ENCODE results near the gene VAC14. TPM values are rescaled to one million over a fixed set of nuclear protein-coding genes. Genes with fewer than 3 reads are reported as not detected.

The VAC14 gene
- total RNA-seq, 1 experiment from 2014 or later, result 35.3 TPM

GRCh38 chr16:70659953-70660671 is 140.8 kb downstream of the VAC14 start:
- RAD21 ChIA-PET (ENCODE audit: low non-redundant PET in 1 of 2, low total read pairs in 2 of 2, uncharacterized antibody in 2 of 2, unreplicated experiment in 2 of 2), result no interaction called here
- H3K27me3 ChIP-seq (ENCODE audit: insufficient read depth, low read length), result no peaks in the 10 kb centered on the region
- TF ChIP-seq POLR2AphosphoS5 (IDR thresholded peaks at IDR 0.05; ENCODE audit: low read depth, low read length) (no peak), CBX3 (IDR thresholded peaks at IDR 0.05; ENCODE audit: low read depth) (no peak), POLR2A (IDR thresholded peaks at IDR 0.05; ENCODE audit: borderline replicate concordance, extremely low read depth, insufficient read depth, insufficient read length) (no peak), SP1 (IDR thresholded peaks at IDR 0.05; ENCODE audit: low read depth) (no peak), EZH2 (IDR thresholded peaks at IDR 0.05) (no peak), YY1 (IDR thresholded peaks at IDR 0.05; ENCODE audit: extremely low read depth, insufficient replicate concordance, low read depth, low read length) (no peak), SRF (IDR thresholded peaks at IDR 0.05; ENCODE audit: low read depth) (no peak), CEBPB (IDR thresholded peaks at IDR 0.05; ENCODE audit: low read depth) (no peak), SIN3A (IDR thresholded peaks at IDR 0.05; ENCODE audit: low read depth) (no peak), ZFX (IDR thresholded peaks at IDR 0.05) (no peak), EGR1 (IDR thresholded peaks at IDR 0.05; ENCODE audit: low read depth) (no peak)
- TF ChIP-seq, protein P1, sequence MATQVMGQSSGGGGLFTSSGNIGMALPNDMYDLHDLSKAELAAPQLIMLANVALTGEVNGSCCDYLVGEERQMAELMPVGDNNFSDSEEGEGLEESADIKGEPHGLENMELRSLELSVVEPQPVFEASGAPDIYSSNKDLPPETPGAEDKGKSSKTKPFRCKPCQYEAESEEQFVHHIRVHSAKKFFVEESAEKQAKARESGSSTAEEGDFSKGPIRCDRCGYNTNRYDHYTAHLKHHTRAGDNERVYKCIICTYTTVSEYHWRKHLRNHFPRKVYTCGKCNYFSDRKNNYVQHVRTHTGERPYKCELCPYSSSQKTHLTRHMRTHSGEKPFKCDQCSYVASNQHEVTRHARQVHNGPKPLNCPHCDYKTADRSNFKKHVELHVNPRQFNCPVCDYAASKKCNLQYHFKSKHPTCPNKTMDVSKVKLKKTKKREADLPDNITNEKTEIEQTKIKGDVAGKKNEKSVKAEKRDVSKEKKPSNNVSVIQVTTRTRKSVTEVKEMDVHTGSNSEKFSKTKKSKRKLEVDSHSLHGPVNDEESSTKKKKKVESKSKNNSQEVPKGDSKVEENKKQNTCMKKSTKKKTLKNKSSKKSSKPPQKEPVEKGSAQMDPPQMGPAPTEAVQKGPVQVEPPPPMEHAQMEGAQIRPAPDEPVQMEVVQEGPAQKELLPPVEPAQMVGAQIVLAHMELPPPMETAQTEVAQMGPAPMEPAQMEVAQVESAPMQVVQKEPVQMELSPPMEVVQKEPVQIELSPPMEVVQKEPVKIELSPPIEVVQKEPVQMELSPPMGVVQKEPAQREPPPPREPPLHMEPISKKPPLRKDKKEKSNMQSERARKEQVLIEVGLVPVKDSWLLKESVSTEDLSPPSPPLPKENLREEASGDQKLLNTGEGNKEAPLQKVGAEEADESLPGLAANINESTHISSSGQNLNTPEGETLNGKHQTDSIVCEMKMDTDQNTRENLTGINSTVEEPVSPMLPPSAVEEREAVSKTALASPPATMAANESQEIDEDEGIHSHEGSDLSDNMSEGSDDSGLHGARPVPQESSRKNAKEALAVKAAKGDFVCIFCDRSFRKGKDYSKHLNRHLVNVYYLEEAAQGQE (IDR thresholded peaks at IDR 0.05; ENCODE audit: low read depth), result no peak
- TF ChIP-seq, protein P2, sequence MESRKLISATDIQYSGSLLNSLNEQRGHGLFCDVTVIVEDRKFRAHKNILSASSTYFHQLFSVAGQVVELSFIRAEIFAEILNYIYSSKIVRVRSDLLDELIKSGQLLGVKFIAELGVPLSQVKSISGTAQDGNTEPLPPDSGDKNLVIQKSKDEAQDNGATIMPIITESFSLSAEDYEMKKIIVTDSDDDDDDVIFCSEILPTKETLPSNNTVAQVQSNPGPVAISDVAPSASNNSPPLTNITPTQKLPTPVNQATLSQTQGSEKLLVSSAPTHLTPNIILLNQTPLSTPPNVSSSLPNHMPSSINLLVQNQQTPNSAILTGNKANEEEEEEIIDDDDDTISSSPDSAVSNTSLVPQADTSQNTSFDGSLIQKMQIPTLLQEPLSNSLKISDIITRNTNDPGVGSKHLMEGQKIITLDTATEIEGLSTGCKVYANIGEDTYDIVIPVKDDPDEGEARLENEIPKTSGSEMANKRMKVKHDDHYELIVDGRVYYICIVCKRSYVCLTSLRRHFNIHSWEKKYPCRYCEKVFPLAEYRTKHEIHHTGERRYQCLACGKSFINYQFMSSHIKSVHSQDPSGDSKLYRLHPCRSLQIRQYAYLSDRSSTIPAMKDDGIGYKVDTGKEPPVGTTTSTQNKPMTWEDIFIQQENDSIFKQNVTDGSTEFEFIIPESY (IDR thresholded peaks at IDR 0.05; ENCODE audit: extremely low read depth, insufficient replicate concordance, low read length), result no peak
- TF ChIP-seq, protein P3, sequence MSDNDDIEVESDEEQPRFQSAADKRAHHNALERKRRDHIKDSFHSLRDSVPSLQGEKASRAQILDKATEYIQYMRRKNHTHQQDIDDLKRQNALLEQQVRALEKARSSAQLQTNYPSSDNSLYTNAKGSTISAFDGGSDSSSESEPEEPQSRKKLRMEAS (IDR thresholded peaks at IDR 0.05), result no peak
- TF ChIP-seq, protein P4, sequence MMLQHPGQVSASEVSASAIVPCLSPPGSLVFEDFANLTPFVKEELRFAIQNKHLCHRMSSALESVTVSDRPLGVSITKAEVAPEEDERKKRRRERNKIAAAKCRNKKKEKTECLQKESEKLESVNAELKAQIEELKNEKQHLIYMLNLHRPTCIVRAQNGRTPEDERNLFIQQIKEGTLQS (IDR thresholded peaks at IDR 0.05), result no peak
- TF ChIP-seq, protein P5, sequence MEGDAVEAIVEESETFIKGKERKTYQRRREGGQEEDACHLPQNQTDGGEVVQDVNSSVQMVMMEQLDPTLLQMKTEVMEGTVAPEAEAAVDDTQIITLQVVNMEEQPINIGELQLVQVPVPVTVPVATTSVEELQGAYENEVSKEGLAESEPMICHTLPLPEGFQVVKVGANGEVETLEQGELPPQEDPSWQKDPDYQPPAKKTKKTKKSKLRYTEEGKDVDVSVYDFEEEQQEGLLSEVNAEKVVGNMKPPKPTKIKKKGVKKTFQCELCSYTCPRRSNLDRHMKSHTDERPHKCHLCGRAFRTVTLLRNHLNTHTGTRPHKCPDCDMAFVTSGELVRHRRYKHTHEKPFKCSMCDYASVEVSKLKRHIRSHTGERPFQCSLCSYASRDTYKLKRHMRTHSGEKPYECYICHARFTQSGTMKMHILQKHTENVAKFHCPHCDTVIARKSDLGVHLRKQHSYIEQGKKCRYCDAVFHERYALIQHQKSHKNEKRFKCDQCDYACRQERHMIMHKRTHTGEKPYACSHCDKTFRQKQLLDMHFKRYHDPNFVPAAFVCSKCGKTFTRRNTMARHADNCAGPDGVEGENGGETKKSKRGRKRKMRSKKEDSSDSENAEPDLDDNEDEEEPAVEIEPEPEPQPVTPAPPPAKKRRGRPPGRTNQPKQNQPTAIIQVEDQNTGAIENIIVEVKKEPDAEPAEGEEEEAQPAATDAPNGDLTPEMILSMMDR (IDR thresholded peaks at IDR 0.05 in 2 of 3, conservative IDR thresholded peaks at IDR 0.05 in 1 of 3; ENCODE audit: borderline replicate concordance in 1 of 3, insufficient read depth in 1 of 3, low read depth in 2 of 3, low read length in 2 of 3), result no peak
- no peaks in the 10 kb centered on the region for H3K9me3 ChIP-seq (ENCODE audit: control insufficient read depth in 1 of 2, insufficient read depth in 1 of 2, low read depth in 1 of 2, low read length in 2 of 2)
- BruUV-seq (replicated peaks), result no TSS peak
- no peak overlapping the region for H3K4me3 ChIP-seq (replicated peaks in 1 of 2; ENCODE audit: low read depth in 1 of 2, low read length in 2 of 2)
- CTCF ChIA-PET, result no interaction called here
- H3K9ac ChIP-seq (ENCODE audit: low read length), result no peak overlapping the region
- H4K20me1 ChIP-seq (ENCODE audit: insufficient read depth), result no peaks in the 10 kb centered on the region
- ATAC-seq (0 out of 2 replicates have a peak, but pooled peaks have one; percentile 3), DNase-seq (ENCODE audit: low read depth, low spot score) (no peak)
- POLR2A ChIA-PET, result no interaction called here
- no peak overlapping the region for H2AFZ ChIP-seq (ENCODE audit: low read depth, low read length, poor library complexity, severe bottlenecking)
- H3K4me2 ChIP-seq (ENCODE audit: low read length), result no peak overlapping the region
- no peak overlapping the region for H3K27ac ChIP-seq (ENCODE audit: low read depth, low read length)
- intact Hi-C loops (cut with micrococcal nuclease), result loop anchor here (10.0 kb wide), 1 partner anchor 135 kb away; the partner anchor contains the start of genes COG4 and SF3B3
- no peaks in the 10 kb centered on the region for H3K9me2 ChIP-seq (ENCODE audit: insufficient read depth)
- no peaks in the 10 kb centered on the region for H3K4me1 ChIP-seq (ENCODE audit: control insufficient read depth in 1 of 2, insufficient read depth in 2 of 2, low read length in 2 of 2)
- no peaks in the 10 kb centered on the region for H3K79me2 ChIP-seq (ENCODE audit: insufficient read depth, low read length)
- H3K36me3 ChIP-seq (ENCODE audit: control insufficient read depth in 1 of 2, insufficient read depth in 2 of 2, low read length in 2 of 2), result peaks cover 0 to 6% of the 10 kb centered on the region in 2 experiments; a peak in 1 of 4 replicates
